Stimulated activated naive B cell treated with anti-CD40 and anti-IgM and Interleukin-4, amounts not matched to agents 10 μg/mL and 1 μg/mL and 100 μg/mL, for 72 hours (primary cell): ENCODE results near the gene TFAP2E.
"Not testable (repeated sequence)": the region's sequence is repeated elsewhere in the genome, so short reads cannot be mapped to it uniquely, and the experiment has no call there.

Source experiments
- ATAC-seq, 2 donors: fragments of 150-1000 bp; cut with Tn5 transposase; replicated peaks; 2 replicates each; pipeline ENCODE4 v1.10.0; 2021; ENCODE audit warnings: moderate library complexity in 1 of 2
- DNase-seq: peaks from one replicate; pipeline ENCODE4 v3.0.0; 2021
- H3K27ac Mint-ChIP-seq: one replicate; pipeline ENCODE4 v1.8.0; 2022; ENCODE audit warnings: mild to moderate bottlenecking, mixed read lengths
- H3K27me3 Mint-ChIP-seq, 2 donors: one replicate each; pipeline ENCODE4 v1.8.0; 2022; ENCODE audit warnings: mixed read lengths in 2 of 2
- H3K36me3 Mint-ChIP-seq, 2 donors: one replicate each; pipeline ENCODE4 v1.8.0; 2022; ENCODE audit warnings: mixed read lengths in 2 of 2, mild to moderate bottlenecking in 1 of 2
- H3K4me1 Mint-ChIP-seq, 2 donors: one replicate each; pipeline ENCODE4 v1.8.0; 2022; ENCODE audit warnings: mixed read lengths in 2 of 2, mild to moderate bottlenecking in 1 of 2
- H3K4me3 Mint-ChIP-seq, 2 donors: one replicate each; pipeline ENCODE4 v1.8.0; 2022; ENCODE audit warnings: mild to moderate bottlenecking in 2 of 2, mixed read lengths in 2 of 2, moderate library complexity in 1 of 2
- H3K9me3 Mint-ChIP-seq, 2 donors: one replicate each; pipeline ENCODE4 v1.8.0; 2022; ENCODE audit warnings: mixed read lengths in 2 of 2, mild to moderate bottlenecking in 1 of 2

Gene TFAP2E

DNA sequence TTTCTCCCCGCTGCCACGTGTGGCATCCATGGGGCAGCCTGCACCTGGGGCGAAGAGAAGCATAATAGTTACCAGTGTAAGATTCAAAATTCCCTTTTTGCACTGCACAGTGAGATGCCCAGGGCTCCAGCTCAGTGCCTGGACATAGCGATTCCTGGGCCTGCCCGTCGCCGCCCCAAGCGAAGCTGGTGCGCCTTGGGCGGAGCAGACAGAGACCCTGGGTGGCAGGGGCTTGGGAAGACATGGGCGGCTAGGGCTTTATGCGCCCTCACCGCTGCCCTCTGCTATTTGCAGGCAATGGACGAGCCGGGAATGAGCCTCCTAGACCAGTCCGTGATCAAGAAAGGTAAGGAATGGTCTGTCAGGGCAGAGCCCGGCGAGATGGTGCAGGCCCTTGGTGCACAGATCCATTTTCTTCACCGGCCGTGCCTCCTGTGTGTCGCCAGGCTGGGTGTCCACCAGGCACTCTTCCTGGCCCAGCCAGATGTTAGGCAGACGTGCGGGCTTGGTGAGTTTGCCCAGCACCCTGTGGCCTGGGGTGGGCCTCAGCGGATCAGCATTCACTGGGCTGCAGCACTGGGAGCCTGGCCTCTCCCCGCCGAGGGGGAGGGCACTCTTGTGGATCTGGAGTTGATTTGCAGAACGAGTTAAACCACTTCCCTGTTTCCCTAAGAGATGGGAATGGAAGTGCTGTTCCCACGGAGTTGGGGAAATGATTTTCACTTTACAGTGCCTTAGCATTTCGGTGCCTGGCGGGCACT lies 1.7 kb downstream of the TFAP2E start:
- H3K9me3 Mint-ChIP-seq, result no peaks in the 10 kb centered on the region
- no peak overlapping the region for H3K27ac Mint-ChIP-seq
- H3K4me3 Mint-ChIP-seq, result peak overlapping the region in 1 of 2 donors; percentile 9
- peaks cover 15 to 22% of the 10 kb centered on the region in 2 donors for H3K27me3 Mint-ChIP-seq
- peaks cover 0 to 3% of the 10 kb centered on the region in 2 donors for H3K36me3 Mint-ChIP-seq
- DNase-seq (no peak), ATAC-seq (no peak)
- peaks cover 22 to 27% of the 10 kb centered on the region in 2 donors for H3K4me1 Mint-ChIP-seq

DNA sequence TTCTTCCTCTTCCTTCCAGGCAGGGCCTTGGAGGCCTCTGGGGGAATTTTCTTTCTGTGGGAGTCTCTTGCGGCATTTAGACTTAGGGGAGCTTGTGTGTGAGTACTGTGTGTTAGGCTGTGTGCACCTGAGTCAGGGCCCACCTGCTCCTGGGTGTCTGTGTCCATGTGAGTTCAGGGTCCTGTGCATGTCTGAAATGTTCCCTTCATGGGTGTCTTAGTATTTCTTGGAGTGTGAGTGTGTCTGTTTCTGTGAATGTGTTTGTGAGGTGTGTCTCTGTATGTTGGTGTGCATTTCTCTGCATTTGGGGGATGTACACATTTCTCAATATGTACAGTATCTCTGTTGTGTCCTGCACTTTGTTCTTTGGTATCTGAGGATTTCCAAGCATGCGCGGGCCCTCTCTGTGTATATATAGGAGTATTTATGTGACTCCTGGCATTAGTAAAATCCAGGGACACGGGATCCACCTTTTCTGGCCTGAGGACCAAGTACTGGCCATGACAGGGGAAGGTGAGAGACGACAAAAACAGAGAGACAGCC lies 2.4 kb downstream of the TFAP2E start:
- Mint-ChIP-seq H3K27me3 (peaks cover 12 to 22% of the 10 kb centered on the region in 2 donors), H3K4me1 (peaks cover 22 to 27% of the 10 kb centered on the region in 2 donors), H3K36me3 (peaks cover 0 to under 1% of the 10 kb centered on the region in 2 donors), H3K27ac (peak overlapping the region; percentile 89), H3K4me3 (no peak overlapping the region), H3K9me3 (no peaks in the 10 kb centered on the region)
- ATAC-seq, result no peak
- DNase-seq, result no peak

DNA sequence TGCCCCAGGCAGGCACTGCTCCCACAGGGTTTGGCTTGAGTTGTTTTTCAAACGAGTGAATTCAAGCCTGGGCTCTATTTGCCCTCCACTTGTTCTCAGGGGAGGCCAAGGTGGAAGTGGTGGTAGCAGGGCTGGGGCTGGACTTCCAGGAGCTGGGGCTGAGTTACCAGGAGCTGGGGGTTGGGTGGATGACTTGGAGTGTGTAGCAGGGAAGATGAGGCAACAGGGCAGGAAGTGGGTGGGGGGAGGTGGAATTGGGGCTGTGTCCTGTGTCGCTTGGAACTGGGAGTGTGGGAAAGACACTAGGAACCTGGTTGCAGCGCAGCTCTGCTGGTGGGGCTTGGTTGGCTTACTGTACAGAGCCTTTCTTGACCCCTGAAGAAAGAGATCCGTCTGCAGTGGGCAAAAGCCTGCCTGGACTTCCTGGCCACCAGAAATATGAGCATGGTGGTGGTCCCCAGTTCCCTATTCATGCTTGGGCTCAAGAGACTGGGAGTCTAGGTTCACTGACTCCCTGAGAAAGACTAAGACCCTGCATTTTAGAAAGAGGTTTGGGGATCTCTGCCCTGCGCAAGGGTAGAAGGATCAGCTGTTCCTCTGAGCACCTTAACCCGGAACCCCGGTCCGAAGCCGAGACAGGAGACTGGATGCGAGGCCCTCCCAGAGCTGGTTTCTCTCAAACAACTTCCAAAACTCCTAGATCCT lies 3.1 kb downstream of the TFAP2E start:
- peaks cover 22 to 27% of the 10 kb centered on the region in 2 donors for H3K4me1 Mint-ChIP-seq
- peaks cover 12 to 19% of the 10 kb centered on the region in 2 donors for H3K27me3 Mint-ChIP-seq
- peak overlapping the region; percentile 89 for H3K27ac Mint-ChIP-seq
- H3K9me3 Mint-ChIP-seq, result no peaks in the 10 kb centered on the region
- peak overlapping the region; percentile 72 to 80 for H3K4me3 Mint-ChIP-seq
- no peaks in the 10 kb centered on the region for H3K36me3 Mint-ChIP-seq
- no peak for DNase-seq
- no peak for ATAC-seq

DNA sequence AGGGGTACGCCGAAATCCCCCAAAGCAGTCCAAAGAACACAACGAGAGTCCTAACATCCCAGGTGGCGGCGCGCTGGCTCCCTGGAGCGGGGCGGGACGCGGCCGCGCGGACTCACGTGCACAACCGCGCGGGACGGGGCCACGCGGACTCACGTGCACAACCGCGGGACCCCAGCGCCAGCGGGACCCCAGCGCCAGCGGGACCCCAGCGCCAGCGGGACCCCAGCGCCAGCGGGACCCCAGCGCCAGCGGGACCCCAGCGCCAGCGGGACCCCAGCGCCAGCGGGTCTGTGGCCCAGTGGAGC lies 3.6 kb downstream of the TFAP2E start:
- H3K9me3 Mint-ChIP-seq, DNase-seq, ATAC-seq, H3K36me3 Mint-ChIP-seq: not testable (repeated sequence)
- Mint-ChIP-seq H3K4me3 (peak overlapping the region; percentile 80 to 82), H3K4me1 (peaks cover 22 to 27% of the 10 kb centered on the region in 2 donors), H3K27ac (peak overlapping the region; percentile 88), H3K27me3 (peaks cover 12 to 14% of the 10 kb centered on the region in 2 donors)

DNA sequence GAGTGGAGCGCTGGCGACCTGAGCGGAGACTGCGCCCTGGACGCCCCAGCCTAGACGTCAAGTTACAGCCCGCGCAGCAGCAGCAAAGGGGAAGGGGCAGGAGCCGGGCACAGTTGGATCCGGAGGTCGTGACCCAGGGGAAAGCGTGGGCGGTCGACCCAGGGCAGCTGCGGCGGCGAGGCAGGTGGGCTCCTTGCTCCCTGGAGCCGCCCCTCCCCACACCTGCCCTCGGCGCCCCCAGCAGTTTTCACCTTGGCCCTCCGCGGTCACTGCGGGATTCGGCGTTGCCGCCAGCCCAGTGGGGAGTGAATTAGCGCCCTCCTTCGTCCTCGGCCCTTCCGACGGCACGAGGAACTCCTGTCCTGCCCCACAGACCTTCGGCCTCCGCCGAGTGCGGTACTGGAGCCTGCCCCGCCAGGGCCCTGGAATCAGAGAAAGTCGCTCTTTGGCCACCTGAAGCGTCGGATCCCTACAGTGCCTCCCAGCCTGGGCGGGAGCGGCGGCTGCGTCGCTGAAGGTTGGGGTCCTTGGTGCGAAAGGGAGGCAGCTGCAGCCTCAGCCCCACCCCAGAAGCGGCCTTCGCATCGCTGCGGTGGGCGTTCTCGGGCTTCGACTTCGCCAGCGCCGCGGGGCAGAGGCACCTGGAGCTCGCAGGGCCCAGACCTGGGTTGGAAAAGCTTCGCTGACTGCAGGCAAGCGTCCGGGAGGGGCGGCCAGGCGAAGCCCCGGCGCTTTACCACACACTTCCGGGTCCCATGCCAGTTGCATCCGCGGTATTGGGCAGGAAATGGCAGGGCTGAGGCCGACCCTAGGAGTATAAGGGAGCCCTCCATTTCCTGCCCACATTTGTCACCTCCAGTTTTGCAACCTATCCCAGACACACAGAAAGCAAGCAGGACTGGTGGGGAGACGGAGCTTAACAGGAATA lies 4.2 kb downstream of the TFAP2E start:
- peaks cover 12% of the 10 kb centered on the region in 2 donors for H3K27me3 Mint-ChIP-seq
- peak; percentile 40 for DNase-seq

DNA sequence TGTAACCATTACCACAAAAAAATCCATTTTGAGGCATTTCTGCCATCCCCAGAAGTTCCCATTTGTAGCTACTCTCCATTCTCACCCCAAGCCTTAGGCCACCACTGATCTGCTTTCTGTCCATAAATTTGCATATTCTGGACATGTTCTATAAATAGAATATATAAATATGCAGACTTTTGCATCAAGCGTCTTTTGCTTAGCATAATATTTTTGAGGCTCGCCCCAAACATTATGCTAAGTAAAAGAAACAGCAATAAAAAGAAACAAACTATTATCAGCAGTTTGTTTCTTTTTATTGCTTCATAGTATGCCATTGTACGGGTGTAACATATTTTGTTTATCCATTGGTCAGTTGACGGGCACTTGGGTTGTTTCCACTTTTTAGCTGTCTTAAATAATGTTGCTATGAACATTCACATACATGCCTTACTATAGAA lies 7.9 kb downstream of the TFAP2E start:
- peaks cover 2 to 7% of the 10 kb centered on the region in 2 donors for H3K27me3 Mint-ChIP-seq
- H3K9me3 Mint-ChIP-seq, result no peaks in the 10 kb centered on the region
- no peak overlapping the region for H3K27ac Mint-ChIP-seq
- DNase-seq, result no peak
- H3K36me3 Mint-ChIP-seq, result peaks cover under 1 to 2% of the 10 kb centered on the region in 2 donors
- no peak overlapping the region for H3K4me3 Mint-ChIP-seq
- peaks cover 16 to 24% of the 10 kb centered on the region in 2 donors for H3K4me1 Mint-ChIP-seq
- ATAC-seq, result no peak

More for the DNA sequence above, 4.2 kb downstream of the TFAP2E start:
- Mint-ChIP-seq H3K9me3 (no peaks in the 10 kb centered on the region), H3K36me3 (no peaks in the 10 kb centered on the region), H3K27ac (peak overlapping the region; percentile 90), H3K4me3 (peak overlapping the region; percentile 82 to 88), H3K4me1 (peaks cover 22 to 27% of the 10 kb centered on the region in 2 donors)
- ATAC-seq, result peak; percentile 84

DNA sequence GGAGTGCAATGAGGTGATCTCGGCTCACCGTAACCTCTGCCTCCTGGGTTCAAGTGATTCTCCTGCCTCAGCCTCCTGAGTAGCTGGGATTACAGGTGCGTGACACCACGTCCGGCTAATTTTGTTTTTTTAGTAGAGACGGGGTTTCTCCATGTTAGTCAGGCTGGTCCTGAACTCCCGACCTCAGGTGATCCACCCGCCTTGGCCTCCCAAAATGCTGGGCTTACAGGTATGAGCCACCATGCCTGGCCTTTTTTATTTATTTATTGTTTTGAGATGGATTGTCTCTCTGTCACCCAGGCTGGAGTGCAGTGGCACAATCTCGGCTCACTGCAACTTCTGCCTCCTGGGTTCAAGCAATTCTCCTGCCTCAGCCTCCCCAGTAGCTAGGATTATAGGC lies 8.5 kb downstream of the TFAP2E start:
- not testable (repeated sequence) for H3K9me3 Mint-ChIP-seq, H3K4me3 Mint-ChIP-seq, H3K36me3 Mint-ChIP-seq, H3K27me3 Mint-ChIP-seq, ATAC-seq, DNase-seq
- H3K4me1 Mint-ChIP-seq, result peaks cover 13 to 18% of the 10 kb centered on the region in 2 donors
- H3K27ac Mint-ChIP-seq, result peak overlapping the region; percentile 28

DNA sequence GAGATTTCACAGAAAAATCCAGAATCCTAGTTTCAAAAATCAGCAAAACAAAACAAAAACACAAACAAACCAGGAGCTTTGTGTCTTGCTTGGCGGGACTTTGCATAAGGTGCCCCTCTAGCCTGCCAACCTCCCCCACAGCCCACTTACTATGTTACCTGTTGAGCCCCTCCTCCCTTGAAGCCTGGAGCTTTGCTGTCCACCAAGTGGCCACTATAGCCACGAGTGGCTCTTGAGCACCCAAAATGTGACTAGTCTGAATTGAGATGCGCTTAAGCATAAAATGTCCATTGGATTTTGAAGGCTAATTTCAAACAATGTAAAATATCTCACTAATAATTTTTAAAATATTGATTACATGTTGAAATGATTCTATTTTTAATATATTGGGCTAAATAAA lies 12.2 kb downstream of the TFAP2E start:
- Mint-ChIP-seq H3K9me3 (no peaks in the 10 kb centered on the region), H3K36me3 (peaks cover 4 to 14% of the 10 kb centered on the region in 2 donors), H3K27ac (no peak overlapping the region), H3K4me1 (no peaks in the 10 kb centered on the region), H3K27me3 (no peaks in the 10 kb centered on the region), H3K4me3 (no peak overlapping the region)
- DNase-seq, result no peak
- no peak for ATAC-seq

DNA sequence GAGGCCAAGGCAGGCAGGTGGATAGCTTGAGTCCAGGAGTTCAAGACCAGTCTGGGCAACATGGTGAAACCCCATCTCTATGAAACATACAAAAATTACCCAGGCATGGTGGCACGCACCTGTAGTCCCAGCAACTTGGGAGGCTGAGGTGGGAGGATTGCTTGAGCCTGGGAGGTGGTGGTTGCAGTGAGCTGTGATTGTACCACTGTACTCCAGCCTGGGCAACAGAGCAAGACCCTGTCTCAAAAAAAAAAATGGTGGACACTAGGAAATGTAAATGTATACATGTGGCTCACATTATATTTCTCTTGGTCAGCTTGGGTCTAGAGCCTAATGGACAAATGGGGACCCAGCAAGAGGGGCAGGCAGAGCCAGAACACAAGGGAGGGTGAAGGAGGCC lies 12.7 kb downstream of the TFAP2E start:
- peaks cover 4 to 16% of the 10 kb centered on the region in 2 donors for H3K36me3 Mint-ChIP-seq
- not testable (repeated sequence) for DNase-seq, H3K4me3 Mint-ChIP-seq, H3K9me3 Mint-ChIP-seq, H3K27ac Mint-ChIP-seq, ATAC-seq, H3K4me1 Mint-ChIP-seq, H3K27me3 Mint-ChIP-seq

DNA sequence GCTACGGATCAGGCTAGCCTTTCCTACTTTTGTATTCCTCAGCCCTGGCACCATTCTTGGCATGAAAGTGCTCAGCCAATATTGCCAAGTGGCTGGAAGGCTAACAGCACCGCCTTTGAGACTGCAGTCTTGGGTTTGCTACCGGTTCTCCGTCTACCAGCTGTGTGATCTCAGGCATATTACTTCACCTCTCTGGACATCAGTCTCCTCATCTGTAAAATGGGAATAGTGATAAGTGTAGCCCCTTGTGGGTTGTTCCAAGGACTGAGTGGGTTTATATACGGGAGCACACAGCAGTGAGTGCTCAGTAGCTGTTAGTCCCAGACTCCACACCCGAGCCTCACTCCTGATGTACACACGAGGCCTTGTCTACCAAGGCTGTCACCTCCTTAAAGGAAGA lies 13.7 kb downstream of the TFAP2E start:
- H3K27ac Mint-ChIP-seq, result no peak overlapping the region
- no peak for DNase-seq
- no peak for ATAC-seq
- H3K4me3 Mint-ChIP-seq, result no peak overlapping the region
- H3K27me3 Mint-ChIP-seq, result no peaks in the 10 kb centered on the region
- H3K9me3 Mint-ChIP-seq, result no peaks in the 10 kb centered on the region
- H3K4me1 Mint-ChIP-seq, result no peaks in the 10 kb centered on the region
- H3K36me3 Mint-ChIP-seq, result peaks cover 8 to 22% of the 10 kb centered on the region in 2 donors

DNA sequence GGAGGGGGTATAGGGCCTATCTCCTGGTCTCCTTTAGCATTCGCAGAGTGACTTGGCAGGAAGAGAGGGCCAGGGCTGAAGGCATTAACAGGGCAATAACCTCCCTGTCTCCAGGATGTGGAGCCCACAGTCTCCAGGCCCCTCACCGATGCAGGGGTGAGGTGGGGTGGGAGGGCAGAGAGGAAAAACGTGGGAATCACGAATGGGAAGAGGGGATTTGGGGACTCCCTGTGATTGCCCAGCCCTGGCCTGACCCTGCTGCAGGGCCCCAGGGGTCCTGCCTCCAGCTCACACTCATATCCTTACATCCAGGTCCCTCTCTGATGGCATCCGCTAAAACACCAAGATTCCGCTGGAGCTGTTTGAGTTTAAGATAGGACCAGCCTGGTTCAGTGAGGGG lies 14.6 kb downstream of the TFAP2E start:
- no peak overlapping the region for H3K27ac Mint-ChIP-seq

DNA sequence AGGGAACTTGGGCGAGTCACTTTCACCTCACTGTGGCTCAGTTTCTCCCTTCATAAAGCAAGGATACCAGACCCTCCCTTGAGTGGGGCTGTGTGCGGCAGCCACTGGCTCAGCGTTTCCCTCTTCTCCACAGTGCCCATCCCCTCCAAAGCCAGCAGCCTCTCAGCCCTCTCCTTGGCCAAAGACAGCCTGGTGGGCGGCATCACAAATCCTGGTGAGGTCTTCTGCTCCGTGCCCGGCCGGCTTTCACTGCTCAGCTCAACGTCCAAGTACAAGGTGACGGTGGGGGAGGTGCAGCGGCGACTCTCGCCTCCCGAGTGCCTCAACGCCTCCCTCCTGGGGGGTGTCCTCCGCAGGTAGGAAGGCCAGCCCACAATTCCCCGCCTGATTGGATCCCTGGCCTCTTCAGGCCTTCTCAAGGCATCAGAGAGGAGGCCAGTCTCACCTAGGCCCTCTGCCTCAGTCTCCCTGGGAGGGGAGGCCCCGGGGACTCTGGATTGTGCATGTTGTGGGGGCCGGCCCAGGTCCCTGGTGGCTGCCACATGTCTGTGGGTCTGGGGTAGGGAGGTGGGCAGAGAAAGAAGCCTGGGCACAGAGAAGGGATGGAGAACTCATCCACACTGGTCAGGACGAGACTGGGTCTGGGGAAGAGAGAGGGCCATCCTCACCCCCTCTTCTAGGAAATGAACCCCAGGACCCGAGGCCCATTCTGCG lies 15.2 kb downstream of the TFAP2E start:
- H3K36me3 Mint-ChIP-seq, result peaks cover 9 to 25% of the 10 kb centered on the region in 2 donors
- H3K9me3 Mint-ChIP-seq, result no peaks in the 10 kb centered on the region
- H3K27ac Mint-ChIP-seq, result no peak overlapping the region
- H3K4me3 Mint-ChIP-seq, result no peak overlapping the region
- H3K4me1 Mint-ChIP-seq, result no peaks in the 10 kb centered on the region
- ATAC-seq, result no peak
- H3K27me3 Mint-ChIP-seq, result no peaks in the 10 kb centered on the region
- no peak for DNase-seq

More for the DNA sequence above, 14.6 kb downstream of the TFAP2E start:
- no peak for ATAC-seq
- no peaks in the 10 kb centered on the region for H3K9me3 Mint-ChIP-seq
- peaks cover 9 to 23% of the 10 kb centered on the region in 2 donors for H3K36me3 Mint-ChIP-seq
- H3K27me3 Mint-ChIP-seq, result no peaks in the 10 kb centered on the region
- no peaks in the 10 kb centered on the region for H3K4me1 Mint-ChIP-seq
- DNase-seq, result no peak
- no peak overlapping the region for H3K4me3 Mint-ChIP-seq

DNA sequence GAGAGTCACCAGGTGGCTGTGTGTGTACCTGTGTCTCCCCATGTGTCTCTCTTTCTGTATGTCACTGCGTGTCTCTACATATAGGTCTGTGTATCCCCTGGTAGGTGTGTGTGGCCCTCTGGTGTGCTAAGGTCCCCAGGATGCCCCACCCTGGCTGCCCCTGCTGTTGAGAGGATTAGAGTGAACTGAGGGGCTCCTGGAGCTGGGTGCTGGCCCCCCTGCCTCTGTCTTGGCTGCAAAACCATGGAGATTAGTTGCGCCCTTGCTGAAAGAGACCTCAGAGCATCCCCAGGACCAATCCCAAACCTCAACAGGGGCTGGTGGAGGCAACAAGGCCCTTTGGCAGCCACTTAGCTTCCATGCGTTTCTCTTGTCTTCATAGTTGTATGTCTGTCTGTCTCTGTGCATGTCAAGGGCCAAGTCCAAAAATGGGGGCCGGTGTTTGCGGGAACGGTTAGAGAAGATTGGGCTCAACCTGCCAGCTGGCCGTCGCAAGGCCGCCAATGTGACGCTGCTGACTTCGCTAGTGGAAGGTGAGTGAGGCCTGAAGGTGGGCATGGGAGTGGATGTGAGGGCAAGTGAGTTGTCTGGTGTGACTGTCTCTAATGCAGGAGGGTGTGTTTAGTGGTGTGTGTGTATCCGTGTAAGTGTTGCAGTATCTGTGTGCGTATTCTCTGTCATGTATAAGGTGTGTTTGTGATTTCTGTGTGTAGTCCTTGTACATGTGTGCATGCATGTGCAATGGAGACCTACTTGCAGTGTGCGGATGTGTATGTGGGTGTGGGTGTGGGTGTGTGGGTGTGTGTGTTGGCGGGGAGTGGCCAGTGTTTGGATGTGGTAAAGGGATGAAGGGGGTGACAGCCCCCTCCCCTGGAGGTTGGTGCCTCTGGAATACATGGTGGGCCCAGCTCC lies 16.7 kb downstream of the TFAP2E start:
- Mint-ChIP-seq H3K4me1 (no peaks in the 10 kb centered on the region), H3K4me3 (no peak overlapping the region), H3K27ac (no peak overlapping the region), H3K36me3 (peaks cover 9 to 31% of the 10 kb centered on the region in 2 donors), H3K9me3 (no peaks in the 10 kb centered on the region), H3K27me3 (no peaks in the 10 kb centered on the region)
- DNase-seq, result no peak
- no peak for ATAC-seq
